HepG2 (cell line): ENCODE results near the gene MORN5. TPM values are rescaled to one million over a fixed set of nuclear protein-coding genes. Genes with fewer than 3 reads are reported as not detected.

Experiments
- ARNT2 ChIP-seq: sonication (generic); formaldehyde crosslinking; IDR thresholded peaks from 2 replicates; pipeline ENCODE4 v1.8.0; 2022; ENCODE audit warnings: mild to moderate bottlenecking, low read depth, missing genetic modification reagents, moderate library complexity
- GLI4 ChIP-seq: sonication (generic); formaldehyde crosslinking; IDR thresholded peaks from 2 replicates; pipeline ENCODE4 v1.5.1; 2020; ENCODE audit warnings: missing genetic modification reagents, mild to moderate bottlenecking, moderate library complexity, borderline replicate concordance
- HOXA3 ChIP-seq: sonication (generic); formaldehyde crosslinking; IDR thresholded peaks from 2 replicates; pipeline ENCODE4 v1.5.0; 2020; ENCODE audit warnings: missing genetic modification reagents
- KDM5A ChIP-seq: fragments of 200-600 bp; sonication (generic); IDR thresholded peaks from 2 replicates; pipeline ENCODE4 v1.7.0; 2018; ENCODE audit warnings: antibody characterized with exemption, mild to moderate bottlenecking, low read length, borderline replicate concordance
- MXI1 ChIP-seq: IDR thresholded peaks from 3 replicates; pipeline ENCODE4 v1.6.1; 2012; ENCODE audit warnings: low read depth, low read length, inconsistent platforms, borderline replicate concordance
- MYC ChIP-seq: sonication (generic); formaldehyde crosslinking; IDR thresholded peaks from 2 replicates; pipeline ENCODE4 v1.9.0; 2021; ENCODE audit warnings: missing genetic modification reagents, borderline replicate concordance
- MZF1 ChIP-seq: sonication (generic); formaldehyde crosslinking; IDR thresholded peaks from 2 replicates; pipeline ENCODE4 v1.8.1; 2023; ENCODE audit warnings: mild to moderate bottlenecking, missing genetic modification reagents, borderline replicate concordance
- NFIB ChIP-seq: sonication (generic); formaldehyde crosslinking; IDR thresholded peaks from 2 replicates; pipeline ENCODE4 v1.9.0; 2021; ENCODE audit warnings: missing genetic modification reagents, mild to moderate bottlenecking, borderline replicate concordance
- NRL ChIP-seq: sonication (generic); formaldehyde crosslinking; IDR thresholded peaks from 2 replicates; pipeline ENCODE4 v1.5.0; 2020; ENCODE audit warnings: missing genetic modification reagents, mild to moderate bottlenecking, moderate library complexity, borderline replicate concordance
- PCBP2 ChIP-seq: fragments of 200-400 bp; formaldehyde crosslinking; optimal IDR thresholded peaks from 2 replicates; pipeline ENCODE3; 2018; ENCODE audit warnings: low read length, low read depth; ENCODE audit not compliant: poor library complexity, severe bottlenecking
- SMAD9 ChIP-seq: sonication (generic); formaldehyde crosslinking; IDR thresholded peaks from 2 replicates; pipeline ENCODE4 v1.5.1; 2020; ENCODE audit warnings: mild to moderate bottlenecking, missing genetic modification reagents
- SRF ChIP-seq: IDR thresholded peaks from 2 replicates; pipeline ENCODE4 v1.6.1; 2011; ENCODE audit warnings: mild to moderate bottlenecking, low read depth, low read length, moderate library complexity
- SRSF9 ChIP-seq: fragments of 200-400 bp; formaldehyde crosslinking; IDR thresholded peaks from 2 replicates; pipeline ENCODE4 v1.6.1; 2018; ENCODE audit warnings: borderline replicate concordance, mild to moderate bottlenecking, low read depth, low read length; ENCODE audit not compliant: insufficient read depth, poor library complexity, severe bottlenecking
- ZFP37 ChIP-seq: sonication (generic); formaldehyde crosslinking; IDR thresholded peaks from 2 replicates; pipeline ENCODE4 v1.4.0; 2020; ENCODE audit warnings: missing genetic modification reagents, borderline replicate concordance
- ZNF768 ChIP-seq: sonication (generic); formaldehyde crosslinking; IDR thresholded peaks from 2 replicates; pipeline ENCODE4 v1.4.0; 2020; ENCODE audit warnings: missing genetic modification reagents
- ZSCAN31 ChIP-seq: sonication (generic); formaldehyde crosslinking; IDR thresholded peaks from 2 replicates; pipeline ENCODE4 v1.5.0; 2020; ENCODE audit warnings: low read depth, mild to moderate bottlenecking, missing genetic modification reagents
- polyA plus RNA-seq, 8 experiments: library from polyadenylated mRNA; depleted of rRNA in 3 of 8; stranded (reverse) in 7 of 8; unstranded in 1 of 8; fragments of >200 nt; fragmentation: Illumina TruSeq in 4 of 8; extraction: Trizol in 4 of 8; gene quantifications; 2 replicates each; pipeline versions ENCODE4 v1.2.1 to v1.2.3, GENCODE V29; 2011 to 2016; ENCODE audit warnings: low read depth in 4 of 8, missing spikeins in 1 of 8, mixed read lengths in 1 of 8; ENCODE audit not compliant: insufficient read depth in 1 of 8
- total RNA-seq, 5 experiments: library from RNA; depleted of rRNA; stranded (reverse); fragments of >200 nt; fragmentation: Illumina TruSeq; extraction: Trizol; gene quantifications; 2 replicates each; pipeline ENCODE4 v1.2.3, GENCODE V29; 2016; ENCODE audit warnings: low read depth in 1 of 5
- TF ChIP-seq, protein P1 (sequence below): sonication (generic); formaldehyde crosslinking; IDR thresholded peaks from 2 replicates; pipeline ENCODE4 v1.8.0; 2022; ENCODE audit warnings: missing genetic modification reagents, mild to moderate bottlenecking, inconsistent platforms, borderline replicate concordance
- TF ChIP-seq, protein P2 (sequence below): sonication (generic); formaldehyde crosslinking; IDR thresholded peaks from 2 replicates; pipeline ENCODE4 v1.4.0; 2020; ENCODE audit warnings: low read depth, mild to moderate bottlenecking, missing genetic modification reagents
- TF ChIP-seq, protein P3 (sequence below): sonication (generic); formaldehyde crosslinking; conservative IDR thresholded peaks from 2 replicates; pipeline ENCODE4 v1.8.0; 2022; ENCODE audit warnings: low read depth, missing genetic modification reagents
- TF ChIP-seq, protein P4 (sequence below): sonication (generic); formaldehyde crosslinking; IDR thresholded peaks from 2 replicates; pipeline ENCODE4 v1.8.1; 2023; ENCODE audit warnings: mild to moderate bottlenecking, missing genetic modification reagents
- TF ChIP-seq, protein P5 (sequence below): fragments of 450-650 bp; IDR thresholded peaks from 2 replicates; pipeline ENCODE4 v1.6.1; 2017

MORN5 gene
- total and polyA plus RNA-seq, 2 of the 13 experiments (the other 11 are each of a cell fraction or from before 2014, with no cell fraction given): not detected

DNA sequence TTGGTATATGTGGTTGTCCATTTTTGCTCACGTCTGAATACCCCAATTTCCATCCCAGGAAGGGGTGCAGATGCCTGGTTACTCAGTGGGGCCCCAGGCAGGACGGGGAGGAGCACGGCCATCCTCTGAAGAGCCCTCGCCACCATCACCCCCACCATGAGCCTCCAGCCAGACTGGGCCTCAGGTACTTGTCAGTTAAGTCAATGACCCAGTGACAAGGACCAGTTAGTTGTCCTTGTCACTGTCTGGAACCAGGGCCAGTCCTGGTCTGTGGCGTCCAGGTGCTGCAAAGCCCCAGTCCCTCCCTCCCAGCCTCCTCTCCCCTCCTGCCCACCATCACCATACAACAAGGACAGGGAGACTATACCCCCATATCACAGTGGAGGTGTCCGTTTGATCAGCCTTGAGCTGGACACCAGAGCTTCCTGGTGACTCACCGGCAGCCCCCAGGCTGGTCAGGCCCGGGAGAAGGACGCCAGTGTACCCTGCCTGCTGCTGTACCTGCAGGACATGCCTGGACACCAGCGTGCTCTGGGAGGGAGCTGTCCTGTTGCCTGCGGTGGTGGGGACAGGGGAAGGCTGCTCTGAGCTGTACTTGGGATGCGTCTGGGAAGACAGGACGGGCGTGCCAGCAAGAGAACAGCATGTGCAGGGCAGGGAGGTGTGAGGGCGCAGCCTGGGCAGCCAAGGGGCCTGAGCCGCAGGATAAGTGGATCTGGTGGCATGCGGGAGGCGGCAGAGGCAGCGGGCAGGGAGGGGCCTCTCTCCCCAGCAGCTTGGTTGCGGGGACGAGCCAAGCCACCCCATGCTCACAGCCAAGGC, 34.0 kb upstream of the MORN5 start (continued):
- TF ChIP-seq NFIB (no peak), MYC (CRISPR knock-in tag) (no peak), PCBP2 (no peak), ZNF768 (0 out of 2 replicates have a peak, but pooled peaks have one; percentile 64), SRSF9 (no peak), GLI4 (CRISPR knock-in tag) (no peak), MZF1 (no peak), ZSCAN31 (CRISPR knock-in tag) (0 out of 2 replicates have a peak, but pooled peaks have one; percentile 31), NRL (no peak; the same call in 1 of the 2 replicates), KDM5A (no peak), ZFP37 (CRISPR knock-in tag) (0 out of 2 replicates have a peak, but pooled peaks have one; percentile 57), SRF (no peak), ARNT2 (CRISPR knock-in tag) (no peak), MXI1 (0 out of 3 replicates have a peak, but pooled peaks have one; percentile 30), HOXA3 (CRISPR knock-in tag) (no peak; the same call in 1 of the 2 replicates), SMAD9 (CRISPR knock-in tag) (no peak)
- TF ChIP-seq, protein P1, sequence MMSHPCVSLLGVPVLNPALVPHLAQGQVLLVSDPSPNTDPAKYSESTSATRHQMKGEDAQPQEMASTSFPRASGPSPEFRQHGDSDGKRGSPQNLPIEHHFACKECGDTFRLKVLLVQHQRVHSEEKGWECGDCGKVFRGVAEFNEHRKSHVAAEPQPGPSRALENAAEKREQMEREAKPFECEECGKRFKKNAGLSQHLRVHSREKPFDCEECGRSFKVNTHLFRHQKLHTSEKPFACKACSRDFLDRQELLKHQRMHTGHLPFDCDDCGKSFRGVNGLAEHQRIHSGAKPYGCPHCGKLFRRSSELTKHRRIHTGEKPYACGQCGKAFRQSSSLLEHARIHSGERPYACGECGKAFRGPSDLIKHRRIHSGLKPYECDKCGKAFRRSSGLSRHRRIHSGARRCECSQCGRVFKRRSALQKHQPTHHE (CRISPR knock-in tag): no peak
- TF ChIP-seq, protein P2, sequence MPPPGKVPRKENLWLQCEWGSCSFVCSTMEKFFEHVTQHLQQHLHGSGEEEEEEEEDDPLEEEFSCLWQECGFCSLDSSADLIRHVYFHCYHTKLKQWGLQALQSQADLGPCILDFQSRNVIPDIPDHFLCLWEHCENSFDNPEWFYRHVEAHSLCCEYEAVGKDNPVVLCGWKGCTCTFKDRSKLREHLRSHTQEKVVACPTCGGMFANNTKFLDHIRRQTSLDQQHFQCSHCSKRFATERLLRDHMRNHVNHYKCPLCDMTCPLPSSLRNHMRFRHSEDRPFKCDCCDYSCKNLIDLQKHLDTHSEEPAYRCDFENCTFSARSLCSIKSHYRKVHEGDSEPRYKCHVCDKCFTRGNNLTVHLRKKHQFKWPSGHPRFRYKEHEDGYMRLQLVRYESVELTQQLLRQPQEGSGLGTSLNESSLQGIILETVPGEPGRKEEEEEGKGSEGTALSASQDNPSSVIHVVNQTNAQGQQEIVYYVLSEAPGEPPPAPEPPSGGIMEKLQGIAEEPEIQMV (CRISPR knock-in tag): no peak
- TF ChIP-seq, protein P3, sequence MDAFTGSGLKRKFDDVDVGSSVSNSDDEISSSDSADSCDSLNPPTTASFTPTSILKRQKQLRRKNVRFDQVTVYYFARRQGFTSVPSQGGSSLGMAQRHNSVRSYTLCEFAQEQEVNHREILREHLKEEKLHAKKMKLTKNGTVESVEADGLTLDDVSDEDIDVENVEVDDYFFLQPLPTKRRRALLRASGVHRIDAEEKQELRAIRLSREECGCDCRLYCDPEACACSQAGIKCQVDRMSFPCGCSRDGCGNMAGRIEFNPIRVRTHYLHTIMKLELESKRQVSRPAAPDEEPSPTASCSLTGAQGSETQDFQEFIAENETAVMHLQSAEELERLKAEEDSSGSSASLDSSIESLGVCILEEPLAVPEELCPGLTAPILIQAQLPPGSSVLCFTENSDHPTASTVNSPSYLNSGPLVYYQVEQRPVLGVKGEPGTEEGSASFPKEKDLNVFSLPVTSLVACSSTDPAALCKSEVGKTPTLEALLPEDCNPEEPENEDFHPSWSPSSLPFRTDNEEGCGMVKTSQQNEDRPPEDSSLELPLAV (CRISPR knock-in tag): no peak
- TF ChIP-seq, protein P4, sequence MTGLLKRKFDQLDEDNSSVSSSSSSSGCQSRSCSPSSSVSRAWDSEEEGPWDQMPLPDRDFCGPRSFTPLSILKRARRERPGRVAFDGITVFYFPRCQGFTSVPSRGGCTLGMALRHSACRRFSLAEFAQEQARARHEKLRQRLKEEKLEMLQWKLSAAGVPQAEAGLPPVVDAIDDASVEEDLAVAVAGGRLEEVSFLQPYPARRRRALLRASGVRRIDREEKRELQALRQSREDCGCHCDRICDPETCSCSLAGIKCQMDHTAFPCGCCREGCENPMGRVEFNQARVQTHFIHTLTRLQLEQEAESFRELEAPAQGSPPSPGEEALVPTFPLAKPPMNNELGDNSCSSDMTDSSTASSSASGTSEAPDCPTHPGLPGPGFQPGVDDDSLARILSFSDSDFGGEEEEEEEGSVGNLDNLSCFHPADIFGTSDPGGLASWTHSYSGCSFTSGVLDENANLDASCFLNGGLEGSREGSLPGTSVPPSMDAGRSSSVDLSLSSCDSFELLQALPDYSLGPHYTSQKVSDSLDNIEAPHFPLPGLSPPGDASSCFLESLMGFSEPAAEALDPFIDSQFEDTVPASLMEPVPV (CRISPR knock-in tag): peak; percentile 37; the same call in 1 of the 2 replicates
- TF ChIP-seq, protein P5, sequence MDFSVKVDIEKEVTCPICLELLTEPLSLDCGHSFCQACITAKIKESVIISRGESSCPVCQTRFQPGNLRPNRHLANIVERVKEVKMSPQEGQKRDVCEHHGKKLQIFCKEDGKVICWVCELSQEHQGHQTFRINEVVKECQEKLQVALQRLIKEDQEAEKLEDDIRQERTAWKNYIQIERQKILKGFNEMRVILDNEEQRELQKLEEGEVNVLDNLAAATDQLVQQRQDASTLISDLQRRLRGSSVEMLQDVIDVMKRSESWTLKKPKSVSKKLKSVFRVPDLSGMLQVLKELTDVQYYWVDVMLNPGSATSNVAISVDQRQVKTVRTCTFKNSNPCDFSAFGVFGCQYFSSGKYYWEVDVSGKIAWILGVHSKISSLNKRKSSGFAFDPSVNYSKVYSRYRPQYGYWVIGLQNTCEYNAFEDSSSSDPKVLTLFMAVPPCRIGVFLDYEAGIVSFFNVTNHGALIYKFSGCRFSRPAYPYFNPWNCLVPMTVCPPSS: no peak
